Esophagus (tissue), 2 donors: ENCODE measurements around the gene SNIP1. TPM values are rescaled to one million over a fixed set of nuclear protein-coding genes. Genes with fewer than 3 reads are reported as not detected.

Source experiments
- H3K27ac ChIP-seq, 2 donors: one replicate each; pipeline ENCODE4 v1.5.1; 2013; ENCODE audit warnings: low read depth in 2 of 2, mild to moderate bottlenecking in 2 of 2, inconsistent platforms in 1 of 2, low read length in 1 of 2, moderate library complexity in 1 of 2
- H3K27me3 ChIP-seq, 2 donors: one replicate each; pipeline ENCODE4 v1.6.1; 2013; ENCODE audit warnings: low read length in 2 of 2, control low read depth in 1 of 2, mild to moderate bottlenecking in 1 of 2; ENCODE audit not compliant: insufficient read depth in 2 of 2, control insufficient read depth in 1 of 2
- H3K36me3 ChIP-seq, 2 donors: one replicate each; pipeline ENCODE4 v1.6.1; 2013; ENCODE audit warnings: low read length in 1 of 2; ENCODE audit not compliant: control insufficient read depth in 2 of 2, insufficient read depth in 2 of 2
- H3K4me1 ChIP-seq, 2 donors: one replicate each; pipeline ENCODE4 v1.6.1; 2013; ENCODE audit warnings: low read length in 1 of 2; ENCODE audit not compliant: control insufficient read depth in 2 of 2, insufficient read depth in 2 of 2
- H3K4me3 ChIP-seq, 2 donors: one replicate each; pipeline ENCODE4 v1.5.1; 2013; ENCODE audit warnings: low read length in 2 of 2, mild to moderate bottlenecking in 2 of 2, low read depth in 1 of 2, moderate library complexity in 1 of 2
- H3K9me3 ChIP-seq, 2 donors: one replicate each; pipeline ENCODE4 v1.6.1; 2013; ENCODE audit warnings: mild to moderate bottlenecking in 2 of 2, low read depth in 1 of 2, low read length in 1 of 2, moderate library complexity in 1 of 2; ENCODE audit not compliant: control insufficient read depth in 2 of 2, insufficient read depth in 1 of 2
- WGBS, 2 donors: extraction: QIAGEN DNeasy Blood & Tissue Kit; methylation state at CpG; one replicate each; pipeline ENCODE4 v1.1.7; 2013; 5-methylcytosine and 5-hydroxymethylcytosine counted together
- polyA plus RNA-seq, 2 donors: library from polyadenylated mRNA; stranded (reverse); fragments of 200-250 nt; gene quantifications; one replicate each; pipeline ENCODE4 v1.2.3, GENCODE V29; 2013
- donor health status: healthy with polysubstance abuse.
- donor health status: Bipolar disorder and iron deficiency.

The SNIP1 gene
- polyA plus RNA-seq, 2 donors = 3.6 to 4.3 TPM

DNA sequence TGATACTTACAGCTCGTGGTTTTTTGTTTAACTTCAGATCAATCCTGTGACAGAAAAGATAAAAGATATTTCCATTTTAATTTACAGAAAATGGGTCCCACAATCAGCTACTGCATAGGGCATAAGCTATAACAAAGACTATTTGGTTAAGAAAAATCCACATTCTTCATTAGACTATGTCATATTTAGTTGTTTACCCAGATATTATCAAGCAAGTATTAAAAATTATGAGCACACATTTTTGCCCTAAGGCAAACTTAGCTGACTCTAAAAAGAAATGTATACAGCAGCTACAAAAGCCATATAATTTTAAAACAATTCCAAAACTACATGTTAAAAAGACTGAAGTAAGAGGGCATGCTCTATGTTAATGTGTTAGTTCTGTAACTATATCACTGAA is 58.2 kb downstream of the SNIP1 start:
- Histone ChIP-seq H3K27me3 (no peaks in the 10 kb centered on the region), H3K4me1 (no peaks in the 10 kb centered on the region), H3K4me3 (no peak overlapping the region), H3K9me3 (no peaks in the 10 kb centered on the region), H3K36me3 (peaks cover 7 to 9% of the 10 kb centered on the region in 2 donors), H3K27ac (no peak overlapping the region)
- 72 to 77% methylated on average over 1 of the region's 1 CpG for WGBS, 2 donors

DNA sequence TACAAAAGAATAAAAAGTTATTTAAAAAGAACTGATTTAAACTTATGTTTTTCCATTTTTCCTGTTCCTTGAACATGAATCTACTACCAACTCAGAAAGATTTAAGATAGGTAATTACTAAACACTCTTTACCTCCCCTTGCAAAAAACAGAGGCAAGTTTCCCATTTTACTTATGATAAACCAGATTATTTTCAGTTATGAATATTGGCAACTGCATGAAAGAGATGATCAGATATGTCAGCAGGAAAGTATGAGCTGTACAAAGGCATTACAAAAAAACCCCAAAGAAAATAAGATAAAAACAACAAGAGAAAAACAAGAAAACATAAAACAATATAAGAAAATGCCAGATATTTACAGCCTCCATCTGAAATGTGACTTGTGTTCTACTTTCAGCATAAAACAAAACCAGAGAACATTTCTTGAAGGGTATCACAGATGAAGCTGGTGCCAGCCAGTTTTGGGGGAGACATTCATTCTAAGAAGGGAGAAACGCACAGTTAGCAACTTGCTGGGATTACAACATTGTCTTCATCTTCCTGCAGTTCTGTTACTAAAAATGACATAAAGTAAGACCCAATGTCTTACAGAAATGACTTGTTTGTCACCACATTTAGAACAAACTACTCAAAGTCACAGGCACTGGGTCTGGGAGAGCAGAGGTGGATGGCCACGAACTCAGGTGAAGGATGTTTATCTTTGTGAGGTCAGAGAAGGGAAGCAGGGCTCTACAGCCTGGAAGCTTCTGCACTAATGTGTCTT is 60.6 kb downstream of the SNIP1 start:
- H3K4me3 ChIP-seq = no peak overlapping the region
- no peaks in the 10 kb centered on the region for H3K27me3 ChIP-seq
- 83 to 91% methylated on average over 2 of the region's 2 CpGs for WGBS, 2 donors
- no peaks in the 10 kb centered on the region for H3K4me1 ChIP-seq
- H3K27ac ChIP-seq = no peak overlapping the region
- no peaks in the 10 kb centered on the region for H3K9me3 ChIP-seq
- H3K36me3 ChIP-seq = peaks cover 8 to 11% of the 10 kb centered on the region in 2 donors

DNA sequence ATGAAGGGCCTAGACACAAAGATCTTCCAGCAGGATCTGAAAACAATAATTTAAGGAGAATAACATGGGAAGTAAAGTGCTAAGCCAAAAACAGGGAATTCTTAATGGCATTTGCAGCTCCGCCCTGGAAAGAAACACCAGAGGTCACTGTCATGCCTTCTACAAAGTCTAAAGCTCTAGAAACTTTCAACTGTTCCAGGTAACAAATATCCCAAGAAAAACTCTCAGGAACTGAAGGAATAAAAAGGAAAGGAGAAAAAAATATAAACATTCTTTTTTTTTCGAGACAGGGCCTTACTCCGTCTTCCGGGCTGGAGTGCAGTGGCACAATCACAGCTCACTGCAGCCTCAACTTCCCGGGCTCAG is 66.5 kb downstream of the SNIP1 start:
- H3K4me3 ChIP-seq = no peak overlapping the region
- peaks cover 4 to 13% of the 10 kb centered on the region in 2 donors for H3K4me1 ChIP-seq
- WGBS, 2 donors = 83 to 85% methylated on average over 5 of the region's 5 CpGs
- peak overlapping the region in 1 of 2 donors; percentile 87 for H3K27ac ChIP-seq
- no peaks in the 10 kb centered on the region for H3K27me3 ChIP-seq
- no peaks in the 10 kb centered on the region for H3K9me3 ChIP-seq
- H3K36me3 ChIP-seq = peaks cover 11 to 22% of the 10 kb centered on the region in 2 donors

DNA sequence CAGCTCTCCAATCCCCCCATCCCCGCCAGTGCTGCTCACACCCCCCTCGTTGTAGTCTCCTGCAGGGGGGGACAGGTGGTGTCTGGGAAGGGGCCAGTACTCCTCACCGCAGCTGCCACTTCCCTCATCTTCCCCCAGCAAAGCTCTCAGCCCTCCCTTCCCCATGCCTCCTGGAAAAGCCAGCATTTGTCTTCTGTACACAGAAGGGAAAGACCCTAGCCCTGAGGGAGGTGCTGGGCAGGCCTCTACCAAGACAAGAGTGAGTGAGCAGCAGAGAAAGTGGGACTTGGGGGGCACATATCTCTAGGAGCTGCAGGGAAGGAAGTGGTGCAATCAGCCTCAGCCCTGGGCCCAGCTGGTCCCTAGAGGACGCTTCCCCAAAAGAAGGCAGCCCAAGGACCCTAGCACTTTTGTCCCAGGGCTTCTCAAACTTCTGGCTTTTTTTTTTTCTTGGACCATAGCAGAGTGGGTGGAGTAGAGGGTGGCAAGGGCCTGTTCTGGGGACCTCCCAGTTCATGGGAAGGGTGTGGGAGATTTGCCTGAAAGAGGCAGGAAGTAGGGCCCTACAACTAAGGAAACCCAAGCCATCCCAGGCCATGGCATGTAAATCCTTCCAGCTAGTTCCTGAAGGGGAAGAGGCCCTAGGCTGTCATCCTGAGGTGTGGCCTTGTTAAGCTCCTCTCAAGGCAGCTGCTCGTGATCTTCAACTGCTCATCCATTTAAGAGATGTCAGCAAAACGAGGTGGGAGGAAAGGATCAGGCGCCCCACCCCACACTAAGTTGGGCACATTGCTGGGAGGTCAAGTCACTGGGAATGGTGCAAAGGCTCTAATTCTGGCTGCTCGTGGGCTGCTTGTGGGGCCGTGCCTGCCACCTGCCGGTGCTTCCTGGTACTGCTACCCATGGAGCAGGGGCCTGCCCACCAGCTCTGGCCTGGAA is 67.1 kb downstream of the SNIP1 start:
- H3K4me1 ChIP-seq = peaks cover 4 to 13% of the 10 kb centered on the region in 2 donors
- H3K27ac ChIP-seq = peak overlapping the region; percentile 50 to 87
- H3K4me3 ChIP-seq = no peak overlapping the region
- WGBS, 2 donors = 17 to 20% methylated on average over 10 of the region's 10 CpGs
- H3K27me3 ChIP-seq = no peaks in the 10 kb centered on the region
- no peaks in the 10 kb centered on the region for H3K9me3 ChIP-seq
- H3K36me3 ChIP-seq = peaks cover 16 to 29% of the 10 kb centered on the region in 2 donors

DNA sequence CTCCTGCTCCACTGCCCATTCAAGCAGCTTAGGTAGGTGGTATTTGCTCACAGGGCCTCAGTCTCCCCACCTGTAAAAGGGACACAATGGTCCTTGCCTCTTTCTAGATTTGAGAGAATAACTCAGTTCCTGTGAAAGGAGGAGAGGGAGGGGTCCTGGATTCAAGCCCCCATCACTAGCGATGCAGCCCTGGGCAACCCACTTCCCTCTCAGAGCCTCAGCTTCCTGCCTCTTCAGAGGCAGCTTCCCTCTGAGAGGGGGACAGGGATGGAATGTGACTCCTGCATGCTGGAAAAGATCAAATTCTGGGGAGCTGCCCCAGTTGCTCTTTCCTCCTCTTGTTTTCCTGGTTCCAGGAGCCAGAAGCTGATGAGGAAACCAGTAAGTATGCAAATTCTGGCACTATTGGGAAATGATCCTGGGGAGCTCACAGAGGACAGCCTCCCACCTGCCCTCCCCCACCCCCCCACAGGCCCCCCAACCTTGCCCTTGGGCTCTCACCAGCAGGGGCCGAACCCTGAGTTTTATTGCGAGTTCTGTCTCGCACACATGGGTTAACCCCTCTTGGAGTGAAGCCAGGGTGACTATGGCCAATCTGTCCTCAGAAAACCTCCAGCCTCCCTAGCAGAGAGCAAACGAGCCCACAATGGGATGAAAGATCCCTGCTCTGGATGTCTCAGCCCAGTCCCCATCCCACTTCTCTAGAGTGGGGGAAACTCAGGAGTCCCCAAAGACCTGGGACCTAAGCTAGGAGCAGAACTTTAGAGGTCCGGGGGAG is 68.0 kb downstream of the SNIP1 start:
- no peaks in the 10 kb centered on the region for H3K9me3 ChIP-seq
- no peaks in the 10 kb centered on the region for H3K27me3 ChIP-seq
- peak overlapping the region; percentile 50 to 87 for H3K27ac ChIP-seq
- peaks cover 4 to 13% of the 10 kb centered on the region in 2 donors for H3K4me1 ChIP-seq
- peaks cover 23 to 34% of the 10 kb centered on the region in 2 donors for H3K36me3 ChIP-seq
- 33 to 49% methylated on average over 5 to 6 of the region's 6 CpGs for WGBS, 2 donors
- no peak overlapping the region for H3K4me3 ChIP-seq

Other genes starting within 250 kb of the SNIP1 start
- 10 to 100 TPM; 17.6 to 25.3 TPM for gene ZC3H12A, start 79.7 kb downstream of the SNIP1 start, polyA plus RNA-seq
- gene MEAF6, start 39.5 kb downstream of the SNIP1 start, polyA plus RNA-seq = 10 to 100 TPM; 28.8 to 33.9 TPM
- 1 to 10 TPM; 1.1 to 1.3 TPM for gene DNALI1, start 2.6 kb upstream of the SNIP1 start, polyA plus RNA-seq
- 100 to 1,000 TPM in 1 of 2 donors, 10 to 100 TPM in 1; 45.0 to 106 TPM for gene GNL2, start 41.6 kb upstream of the SNIP1 start, polyA plus RNA-seq
- under 1 TPM; 0.33 to 0.87 TPM for gene RSPO1, start 80.6 kb upstream of the SNIP1 start, polyA plus RNA-seq
- 10 to 100 TPM in 1 of 2 donors, 1 to 10 TPM in 1; 4.2 to 10.1 TPM for gene CDCA8, start 138.2 kb upstream of the SNIP1 start, polyA plus RNA-seq
- under 1 TPM; 0.24 to 0.38 TPM for gene EPHA10, start 210.8 kb upstream of the SNIP1 start, polyA plus RNA-seq
- gene MANEAL, start 239.6 kb upstream of the SNIP1 start, polyA plus RNA-seq = 1 to 10 TPM; 3.1 to 3.4 TPM